PFSK-1 (cell line): ENCODE results near the gene TEAD4.

ENCODE experiments used
- FOXP2 ChIP-seq: optimal IDR thresholded peaks from 2 replicates; pipeline ENCODE3; 2011; ENCODE audit warnings: borderline replicate concordance, control low read depth, inconsistent platforms; ENCODE audit not compliant: insufficient read depth; ENCODE audit errors: extremely low read length, extremely low read depth
- POLR2AphosphoS5 ChIP-seq: IDR thresholded peaks from 2 replicates; pipeline ENCODE4 v1.6.1; 2012; ENCODE audit warnings: low read depth, mild to moderate bottlenecking, control low read depth, low read length, moderate library complexity
- REST ChIP-seq, 2 experiments: IDR thresholded peaks; 2 replicates each; pipeline versions ENCODE4 v1.6.1 to v1.8.0; 2011 to 2012; ENCODE audit warnings: low read depth in 2 of 2, low read length in 2 of 2, control low read depth in 1 of 2, inconsistent platforms in 1 of 2, mild to moderate bottlenecking in 1 of 2, moderate library complexity in 1 of 2; ENCODE audit not compliant: insufficient read depth in 1 of 2
- SIN3A ChIP-seq: IDR thresholded peaks from 2 replicates; pipeline ENCODE4 v1.6.1; 2012; ENCODE audit warnings: mild to moderate bottlenecking, low read length, moderate library complexity, borderline replicate concordance; ENCODE audit not compliant: insufficient read depth
- TAF1 ChIP-seq: IDR thresholded peaks from 2 replicates; pipeline ENCODE4 v1.6.1; 2012; ENCODE audit warnings: low read length, control low read depth, borderline replicate concordance; ENCODE audit not compliant: insufficient read depth

GRCh38 chr12:2941524-2941923, 17.7 kb upstream of the TEAD4 start:
- TF ChIP-seq TAF1 (no peak), POLR2AphosphoS5 (no peak), REST (IDR thresholded peaks at IDR 0.05; ENCODE audit: insufficient read depth in 1 of 2, low read depth in 2 of 2, low read length in 2 of 2) (no peak), SIN3A (no peak), FOXP2 (no peak)
